Mucosa of stomach (tissue), 1 donor: ENCODE results near the gene AVPR2.

Source experiments
- H3K27me3 ChIP-seq: one replicate; pipeline ENCODE4 v1.7.0; 2013; ENCODE audit warnings: mild to moderate bottlenecking, low read length; ENCODE audit not compliant: control insufficient read depth, insufficient read depth
- H3K36me3 ChIP-seq: one replicate; pipeline ENCODE4 v1.7.0; 2013; ENCODE audit warnings: low read length; ENCODE audit not compliant: control insufficient read depth, insufficient read depth
- H3K4me1 ChIP-seq: one replicate; pipeline ENCODE4 v1.7.0; 2013; ENCODE audit warnings: mild to moderate bottlenecking, low read length; ENCODE audit not compliant: control insufficient read depth, insufficient read depth
- H3K4me3 ChIP-seq: one replicate; pipeline ENCODE4 v1.7.0; 2013; ENCODE audit warnings: low read length
- H3K9ac ChIP-seq: one replicate; pipeline ENCODE4 v1.7.0; 2013; ENCODE audit warnings: mild to moderate bottlenecking, low read length, moderate library complexity
- H3K9me3 ChIP-seq: one replicate; pipeline ENCODE4 v1.7.0; 2013; ENCODE audit warnings: mild to moderate bottlenecking, low read length, moderate library complexity; ENCODE audit not compliant: control insufficient read depth
- donor health status: Pancreatic carcinoma.

Gene AVPR2

DNA sequence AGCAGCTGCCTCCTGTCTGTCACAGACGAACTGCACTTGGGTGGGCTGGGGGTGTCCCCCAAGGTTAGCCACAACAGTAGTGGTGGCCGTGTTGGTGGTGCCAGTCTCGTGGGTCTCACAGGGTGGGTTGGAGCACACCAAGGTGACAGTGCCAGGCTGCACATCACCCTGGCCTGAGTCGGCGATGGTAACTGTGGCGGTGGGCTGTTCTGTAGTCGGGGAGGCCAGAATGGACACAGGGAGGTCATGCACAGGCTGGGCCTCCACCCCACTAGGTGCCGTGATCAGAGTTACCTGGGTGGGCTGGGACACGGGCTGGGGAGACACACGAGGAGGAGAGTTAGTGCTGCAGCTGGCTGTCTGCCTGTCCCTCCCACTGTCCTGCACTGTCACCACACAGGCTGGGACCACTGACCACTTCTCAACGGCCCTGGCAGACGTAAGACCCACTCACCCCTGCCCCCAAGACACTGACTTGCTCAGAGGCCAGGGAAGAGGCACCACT, 50.8 kb downstream of the AVPR2 start:
- no peak overlapping the region for H3K4me3 ChIP-seq
- no peaks in the 10 kb centered on the region for H3K9me3 ChIP-seq
- H3K27me3 ChIP-seq, result no peaks in the 10 kb centered on the region
- no peak overlapping the region for H3K9ac ChIP-seq
- peaks cover 3% of the 10 kb centered on the region for H3K4me1 ChIP-seq
- H3K36me3 ChIP-seq, result peaks cover 17% of the 10 kb centered on the region

DNA sequence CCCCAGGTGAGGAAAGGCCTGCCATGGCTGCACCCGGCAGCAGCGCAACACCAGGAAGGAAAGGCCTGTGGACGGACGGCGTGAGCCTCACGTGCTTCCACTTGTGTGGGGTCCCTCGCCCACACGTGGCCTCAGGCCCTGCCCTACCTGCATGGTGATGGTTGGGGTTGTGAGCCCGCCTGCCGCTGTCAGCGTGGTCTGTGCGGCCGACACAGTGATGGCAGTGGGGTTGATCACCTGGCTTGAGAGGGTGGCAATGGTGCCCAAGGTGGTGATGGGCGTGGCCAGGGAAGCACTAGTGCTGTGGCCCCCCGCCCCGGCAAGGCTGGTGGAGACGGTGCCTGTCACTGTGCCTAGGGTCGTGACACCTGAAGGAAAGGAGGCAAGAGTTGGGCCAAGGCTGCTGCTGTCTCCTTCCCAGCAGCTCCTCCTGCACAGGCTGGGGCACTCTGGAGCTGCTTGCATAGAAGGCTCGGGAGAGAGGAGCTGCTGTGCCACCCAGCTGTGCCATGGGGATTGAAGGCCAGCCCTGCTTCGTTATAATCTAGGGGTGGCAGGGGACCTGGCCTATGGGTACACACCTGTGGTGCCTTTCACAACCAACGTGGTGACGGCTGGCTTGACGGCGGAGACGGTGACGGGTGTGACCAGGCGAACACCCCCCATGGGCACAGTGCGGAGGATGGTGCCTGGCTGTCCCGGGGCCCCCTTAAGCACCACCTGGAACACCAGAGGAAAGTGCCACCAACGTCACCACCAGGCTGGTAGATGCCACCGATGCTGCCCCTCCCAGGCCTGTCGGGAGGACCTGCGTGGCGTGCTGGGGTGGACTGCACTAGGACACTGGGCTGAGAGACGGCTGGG, 51.8 kb downstream of the AVPR2 start:
- Histone ChIP-seq H3K9ac (no peak overlapping the region), H3K27me3 (no peaks in the 10 kb centered on the region), H3K4me3 (no peak overlapping the region), H3K4me1 (peaks cover 3% of the 10 kb centered on the region), H3K9me3 (no peaks in the 10 kb centered on the region), H3K36me3 (peaks cover 11% of the 10 kb centered on the region)
